Measurements from ENCODE around the gene BNIP2. TPM values are rescaled to one million over a fixed set of nuclear protein-coding genes. Genes with fewer than 3 reads are reported as not detected.
"Not testable (repeated sequence)": the region's sequence is repeated elsewhere in the genome, so short reads cannot be mapped to it uniquely, and the experiment has no call there.

BNIP2 gene
- total RNA-seq, 1 experiment from 2014 or later: 43.5 TPM

DNA sequence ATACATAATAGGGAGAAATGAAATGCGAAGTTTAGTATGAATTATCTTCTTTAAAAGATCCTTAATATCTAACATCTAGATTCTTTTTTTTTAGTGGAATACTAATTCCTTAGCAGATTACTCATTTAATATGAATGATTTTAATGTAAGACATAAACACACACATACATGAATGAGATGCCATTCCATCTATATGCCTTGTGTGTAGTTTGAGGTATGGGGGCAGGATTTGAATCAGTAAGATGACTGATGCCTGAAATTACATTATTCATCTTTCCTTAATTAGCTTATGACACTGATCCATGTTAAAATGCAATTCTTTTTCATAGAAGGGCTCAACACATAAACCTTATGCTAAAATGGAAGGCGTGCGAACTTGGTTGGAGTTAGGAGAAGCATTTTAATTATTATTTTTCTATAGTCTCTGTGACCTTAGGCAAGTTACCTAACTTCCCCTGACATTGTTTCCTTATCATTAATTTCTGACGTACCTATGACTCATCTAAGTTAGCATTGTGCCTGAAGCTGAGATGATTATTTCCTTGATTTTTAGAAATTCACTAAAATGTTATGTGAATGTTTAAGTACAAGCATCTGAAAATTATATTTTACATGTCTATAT, 10.8 kb upstream of the BNIP2 start:
- H3K27me3 ChIP-seq (ENCODE audit: insufficient read depth, low read length): no peaks in the 10 kb centered on the region
- H3K23ac ChIP-seq (ENCODE audit: insufficient read length, low read depth, low read length): no peak overlapping the region
- Mint-ChIP-seq H3K36me3 (ENCODE audit: insufficient read depth in 1 of 3, low read depth in 3 of 3) (no peaks in the 10 kb centered on the region), H3K27me3 (ENCODE audit: low read depth) (no peaks in the 10 kb centered on the region), H3K4me3 (no peak overlapping the region), H3K4me1 (peaks cover 0 to 3% of the 10 kb centered on the region in 2 experiments; a peak in 2 of 4 replicates), H3K9me3 (no peaks in the 10 kb centered on the region), H3K27ac (no peak overlapping the region)
- H3K9ac ChIP-seq (ENCODE audit: extremely low read depth, insufficient read length, low read length): no peak overlapping the region
- no peak overlapping the region for H3K18ac ChIP-seq (ENCODE audit: insufficient read length, low read depth, low read length)
- H2AFZ ChIP-seq (ENCODE audit: low read length): no peak overlapping the region
- no peak overlapping the region for H3K4ac ChIP-seq (ENCODE audit: low read depth, low read length)
- no peaks in the 10 kb centered on the region for H3K23me2 ChIP-seq (ENCODE audit: insufficient read length, low read depth, low read length, poor library complexity, severe bottlenecking)
- no peak overlapping the region for H2BK15ac ChIP-seq (ENCODE audit: low read depth, low read length)
- no peaks in the 10 kb centered on the region for H3K79me2 ChIP-seq (ENCODE audit: insufficient read depth, low read length)
- no peak overlapping the region for H2BK20ac ChIP-seq (ENCODE audit: low read depth, low read length, poor library complexity, severe bottlenecking)
- H3K4me1 ChIP-seq (ENCODE audit: insufficient read depth, low read length): no peaks in the 10 kb centered on the region
- no peaks in the 10 kb centered on the region for H3K9me3 ChIP-seq (ENCODE audit: control insufficient read depth, low read depth, low read length)
- no peak overlapping the region for H2BK12ac ChIP-seq (ENCODE audit: insufficient read length, low read depth, low read length)
- TF ChIP-seq, protein P1, sequence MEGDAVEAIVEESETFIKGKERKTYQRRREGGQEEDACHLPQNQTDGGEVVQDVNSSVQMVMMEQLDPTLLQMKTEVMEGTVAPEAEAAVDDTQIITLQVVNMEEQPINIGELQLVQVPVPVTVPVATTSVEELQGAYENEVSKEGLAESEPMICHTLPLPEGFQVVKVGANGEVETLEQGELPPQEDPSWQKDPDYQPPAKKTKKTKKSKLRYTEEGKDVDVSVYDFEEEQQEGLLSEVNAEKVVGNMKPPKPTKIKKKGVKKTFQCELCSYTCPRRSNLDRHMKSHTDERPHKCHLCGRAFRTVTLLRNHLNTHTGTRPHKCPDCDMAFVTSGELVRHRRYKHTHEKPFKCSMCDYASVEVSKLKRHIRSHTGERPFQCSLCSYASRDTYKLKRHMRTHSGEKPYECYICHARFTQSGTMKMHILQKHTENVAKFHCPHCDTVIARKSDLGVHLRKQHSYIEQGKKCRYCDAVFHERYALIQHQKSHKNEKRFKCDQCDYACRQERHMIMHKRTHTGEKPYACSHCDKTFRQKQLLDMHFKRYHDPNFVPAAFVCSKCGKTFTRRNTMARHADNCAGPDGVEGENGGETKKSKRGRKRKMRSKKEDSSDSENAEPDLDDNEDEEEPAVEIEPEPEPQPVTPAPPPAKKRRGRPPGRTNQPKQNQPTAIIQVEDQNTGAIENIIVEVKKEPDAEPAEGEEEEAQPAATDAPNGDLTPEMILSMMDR (conservative IDR thresholded peaks at IDR 0.05): no peak
- no peak overlapping the region for H2BK120ac ChIP-seq (ENCODE audit: low read depth, low read length, poor library complexity, severe bottlenecking)
- no peaks in the 10 kb centered on the region for H3K79me1 ChIP-seq (ENCODE audit: insufficient read depth, low read depth, low read length, poor library complexity, severe bottlenecking)
- H3K56ac ChIP-seq (ENCODE audit: insufficient read length, low read depth, low read length): no peak overlapping the region
- no peak overlapping the region for H3K27ac ChIP-seq (ENCODE audit: insufficient read length, low read depth, low read length)
- no peak overlapping the region for H3K4me2 ChIP-seq (ENCODE audit: insufficient read depth, insufficient read length, low read length)
- no CpG with 5 or more reads among the region's 4 CpGs for WGBS (ENCODE audit: extremely low coverage, insufficient read length, low lambda C conversion rate)
- H4K91ac ChIP-seq (ENCODE audit: insufficient read length, low read depth, low read length): no peak overlapping the region
- H4K20me1 ChIP-seq (ENCODE audit: control insufficient read depth, insufficient read depth, insufficient read length): no peaks in the 10 kb centered on the region
- no peak overlapping the region for H4K8ac ChIP-seq (replicated peaks; ENCODE audit: insufficient read length, low read depth, low read length)
- no peak overlapping the region for H2BK5ac ChIP-seq (ENCODE audit: insufficient read length, low read length)
- no peak overlapping the region for H3T11ph ChIP-seq (ENCODE audit: low read length)
- no peak overlapping the region for H4K5ac ChIP-seq (ENCODE audit: insufficient read length, low read depth, low read length)
- no peak for DNase-seq
- no peak overlapping the region for H3K14ac ChIP-seq (ENCODE audit: insufficient read depth, low read length)
- no peak overlapping the region for H2AK5ac ChIP-seq (ENCODE audit: insufficient read length, low read length)

DNA sequence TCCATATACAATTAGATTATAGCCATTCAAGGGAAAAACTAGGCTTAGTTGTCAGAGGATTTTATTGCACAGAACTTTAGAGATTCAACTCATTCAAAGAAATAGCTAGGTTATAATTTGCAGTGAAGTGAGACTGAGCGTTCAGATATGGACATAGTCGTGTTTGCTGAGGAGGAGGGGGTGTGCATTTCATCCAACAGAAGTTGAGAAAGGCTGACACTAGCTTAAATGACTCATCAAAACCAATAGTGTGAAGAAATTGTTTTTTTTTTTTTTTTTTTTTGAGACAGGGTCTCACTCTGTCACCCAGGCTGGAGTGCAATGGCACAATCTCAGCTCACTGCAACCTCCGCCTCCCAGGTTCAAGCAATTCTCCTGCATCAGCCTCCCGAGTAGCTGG, 8.9 kb upstream of the BNIP2 start:
- H3K4me2 ChIP-seq (ENCODE audit: insufficient read depth, insufficient read length, low read length); H4K20me1 ChIP-seq (ENCODE audit: control insufficient read depth, insufficient read depth, insufficient read length); H3K23ac ChIP-seq (ENCODE audit: insufficient read length, low read depth, low read length); H3K27ac ChIP-seq (ENCODE audit: insufficient read length, low read depth, low read length); H3K56ac ChIP-seq (ENCODE audit: insufficient read length, low read depth, low read length); H2AK5ac ChIP-seq (ENCODE audit: insufficient read length, low read length); H2BK5ac ChIP-seq (ENCODE audit: insufficient read length, low read length); H3K27ac Mint-ChIP-seq; H2AFZ ChIP-seq (ENCODE audit: low read length); H3K4me1 ChIP-seq (ENCODE audit: insufficient read depth, low read length); H3K4me3 Mint-ChIP-seq; H3K36me3 Mint-ChIP-seq (ENCODE audit: insufficient read depth in 1 of 3, low read depth in 3 of 3); H3K4me1 Mint-ChIP-seq; H2BK120ac ChIP-seq (ENCODE audit: low read depth, low read length, poor library complexity, severe bottlenecking); H3K9me3 Mint-ChIP-seq; H4K91ac ChIP-seq (ENCODE audit: insufficient read length, low read depth, low read length); H3K4ac ChIP-seq (ENCODE audit: low read depth, low read length); H3K18ac ChIP-seq (ENCODE audit: insufficient read length, low read depth, low read length); H2BK12ac ChIP-seq (ENCODE audit: insufficient read length, low read depth, low read length); H3K14ac ChIP-seq (ENCODE audit: insufficient read depth, low read length); H3K79me1 ChIP-seq (ENCODE audit: insufficient read depth, low read depth, low read length, poor library complexity, severe bottlenecking); H3K27me3 ChIP-seq (ENCODE audit: insufficient read depth, low read length); H4K5ac ChIP-seq (ENCODE audit: insufficient read length, low read depth, low read length); H3K9ac ChIP-seq (ENCODE audit: extremely low read depth, insufficient read length, low read length); DNase-seq; H2BK15ac ChIP-seq (ENCODE audit: low read depth, low read length); H4K8ac ChIP-seq (replicated peaks; ENCODE audit: insufficient read length, low read depth, low read length); H3T11ph ChIP-seq (ENCODE audit: low read length); H3K27me3 Mint-ChIP-seq (ENCODE audit: low read depth); H3K79me2 ChIP-seq (ENCODE audit: insufficient read depth, low read length); H2BK20ac ChIP-seq (ENCODE audit: low read depth, low read length, poor library complexity, severe bottlenecking); H3K23me2 ChIP-seq (ENCODE audit: insufficient read length, low read depth, low read length, poor library complexity, severe bottlenecking); H3K9me3 ChIP-seq (ENCODE audit: control insufficient read depth, low read depth, low read length): not testable (repeated sequence)
- WGBS (ENCODE audit: extremely low coverage, insufficient read length, low lambda C conversion rate): no CpG with 5 or more reads among the region's 4 CpGs
